ENCODE measurements around the gene QRICH1.

Gene QRICH1

GRCh38 chr3:49093853-49094767, at the start of gene QRICH1:
Gene QRICH1 (minus strand): TSS chr3:49094071. CDS start chr3:49077017, 17,054 bp downstream.
- peak; percentile 94 for DNase-seq (ENCODE audit: low read depth)

GRCh38 chr3:49140080-49140479, 46.2 kb upstream of the QRICH1 start:
- no peak for DNase-seq (ENCODE audit: low read depth)

- DNase-seq (ENCODE audit: low read depth): no peak
These were observed 41.6 kb upstream of the QRICH1 start for GRCh38 chr3:49135499-49135898.

- no peak for DNase-seq (ENCODE audit: low read depth)
These were observed 40.8 kb upstream of the QRICH1 start for GRCh38 chr3:49134471-49135265.

- no peak for DNase-seq (ENCODE audit: low read depth)
These were observed 39.5 kb upstream of the QRICH1 start for GRCh38 chr3:49133226-49133951.

- no peak for DNase-seq (ENCODE audit: low read depth)
These were observed 38.8 kb upstream of the QRICH1 start, which contains the start of gene LAMB2 for GRCh38 chr3:49132437-49133225. Gene LAMB2 (minus strand): TSS chr3:49133050. CDS start chr3:49132867, 183 bp downstream.

- no peak for DNase-seq (ENCODE audit: low read depth)
These were observed 38.2 kb upstream of the QRICH1 start for GRCh38 chr3:49132073-49132436.

GRCh38 chr3:49131576-49131975, 37.7 kb upstream of the QRICH1 start:
- no peak for DNase-seq (ENCODE audit: low read depth)

GRCh38 chr3:49131040-49131439, 37.2 kb upstream of the QRICH1 start:
- no peak for DNase-seq (ENCODE audit: low read depth)

GRCh38 chr3:49124991-49125670, 31.3 kb upstream of the QRICH1 start:
- DNase-seq (ENCODE audit: low read depth): no peak

GRCh38 chr3:49124203-49124602, 30.3 kb upstream of the QRICH1 start:
- no peak for DNase-seq (ENCODE audit: low read depth)

- no peak for DNase-seq (ENCODE audit: low read depth)
These were observed 29.8 kb upstream of the QRICH1 start for GRCh38 chr3:49123687-49124086.

GRCh38 chr3:49122886-49123545, 29.1 kb upstream of the QRICH1 start:
- DNase-seq (ENCODE audit: low read depth): no peak

GRCh38 chr3:49122451-49122850, 28.6 kb upstream of the QRICH1 start:
- DNase-seq (ENCODE audit: low read depth): no peak

GRCh38 chr3:49122022-49122421, 28.2 kb upstream of the QRICH1 start:
- no peak for DNase-seq (ENCODE audit: low read depth)

GRCh38 chr3:49121132-49121736, 27.4 kb upstream of the QRICH1 start:
- DNase-seq (ENCODE audit: low read depth): no peak

- DNase-seq (ENCODE audit: low read depth): peak; percentile 93
These were observed 26.7 kb upstream of the QRICH1 start, which contains the start of gene USP19 for GRCh38 chr3:49120438-49121131. Gene USP19 (minus strand): TSS chr3:49120823. CDS start chr3:49119145, 1,678 bp downstream.

- no peak for DNase-seq (ENCODE audit: low read depth)
These were observed 26.2 kb upstream of the QRICH1 start for GRCh38 chr3:49120096-49120437.

GRCh38 chr3:49119439-49119838, 25.6 kb upstream of the QRICH1 start:
- DNase-seq (ENCODE audit: low read depth): no peak
